Stimulated activated CD8-positive, alpha-beta memory T cell treated with anti-CD3 and anti-CD28 coated beads, Interleukin-15, amount 100 ng/mL, for 1 hour (primary cell): Measurements from ENCODE around the gene WNT7B.

Experiments
- DNase-seq: peaks from one replicate; pipeline ENCODE4 v3.0.0-alpha.2; 2020; ENCODE audit warnings: low read depth

Gene WNT7B

DNA sequence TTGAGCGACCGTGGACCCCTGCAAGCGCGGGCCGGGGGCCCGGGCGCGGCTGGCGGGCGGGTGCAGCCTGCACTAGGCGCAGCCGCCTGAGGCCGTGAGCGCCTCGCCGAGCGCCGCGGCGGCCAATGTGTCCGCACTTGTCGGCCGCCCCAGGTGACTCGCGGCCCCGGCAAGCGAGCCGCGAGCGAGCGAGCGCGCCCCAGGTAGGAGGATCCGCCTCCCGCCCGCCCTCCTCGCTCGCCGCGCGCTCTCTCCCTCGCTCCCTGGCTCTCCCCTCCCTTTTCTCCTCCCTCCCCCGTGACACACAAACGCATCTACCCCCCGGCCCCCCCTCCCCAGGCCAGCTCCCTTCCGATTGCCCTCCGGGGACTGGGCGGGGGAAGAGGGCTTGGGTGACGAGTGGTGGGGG, at the start of gene WNT7B:
Gene WNT7B, minus strand, starts transcription at position 160 of the 409 bp plus-strand sequence. CDS start 408 bp downstream, outside the sequence.
- DNase-seq = no peak

DNA sequence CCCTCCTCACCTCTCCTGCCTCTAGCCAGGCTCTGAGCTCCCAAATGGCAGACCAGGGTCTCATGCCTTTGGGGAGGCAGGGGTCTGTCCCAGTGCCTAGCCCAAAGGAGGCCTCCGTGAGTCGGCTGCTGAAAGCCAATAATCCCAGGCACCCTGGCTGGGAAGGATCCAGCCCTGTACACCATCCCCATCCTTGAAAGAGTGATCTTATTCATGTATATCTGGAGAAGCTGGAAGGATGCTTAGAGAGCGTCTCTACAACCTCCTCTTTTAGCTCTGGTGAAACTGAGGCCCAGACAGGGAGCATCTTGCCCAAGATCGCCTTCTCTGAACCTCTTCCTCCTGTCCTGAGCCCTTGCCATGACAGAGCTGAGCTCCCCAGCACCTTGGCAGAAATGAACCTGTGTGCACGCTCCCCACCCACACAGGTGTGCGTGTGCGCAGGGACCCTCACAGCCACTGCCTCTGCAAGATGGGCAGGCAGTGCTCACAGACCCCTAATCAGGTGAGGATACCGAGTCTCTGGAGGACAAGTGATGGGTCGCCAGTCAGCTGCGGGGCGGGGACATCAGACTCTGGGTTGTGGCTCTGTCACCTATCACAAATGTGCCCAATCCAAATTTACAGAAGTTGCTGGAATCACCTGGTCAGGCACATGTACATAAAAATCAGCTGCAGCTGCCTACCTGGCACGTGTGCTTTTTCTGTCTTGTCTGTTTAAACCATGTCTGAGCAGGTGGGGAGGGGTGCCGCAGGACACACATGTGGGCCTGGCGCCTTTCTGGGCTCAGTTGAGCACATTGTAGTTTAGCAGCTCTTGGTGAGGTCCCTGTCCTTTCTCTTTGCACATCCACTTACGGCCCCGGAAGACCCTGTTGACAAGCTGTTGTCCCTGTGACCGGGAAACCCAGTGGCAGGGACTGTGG, 49.3 kb upstream of the WNT7B start:
- no peak for DNase-seq

DNA sequence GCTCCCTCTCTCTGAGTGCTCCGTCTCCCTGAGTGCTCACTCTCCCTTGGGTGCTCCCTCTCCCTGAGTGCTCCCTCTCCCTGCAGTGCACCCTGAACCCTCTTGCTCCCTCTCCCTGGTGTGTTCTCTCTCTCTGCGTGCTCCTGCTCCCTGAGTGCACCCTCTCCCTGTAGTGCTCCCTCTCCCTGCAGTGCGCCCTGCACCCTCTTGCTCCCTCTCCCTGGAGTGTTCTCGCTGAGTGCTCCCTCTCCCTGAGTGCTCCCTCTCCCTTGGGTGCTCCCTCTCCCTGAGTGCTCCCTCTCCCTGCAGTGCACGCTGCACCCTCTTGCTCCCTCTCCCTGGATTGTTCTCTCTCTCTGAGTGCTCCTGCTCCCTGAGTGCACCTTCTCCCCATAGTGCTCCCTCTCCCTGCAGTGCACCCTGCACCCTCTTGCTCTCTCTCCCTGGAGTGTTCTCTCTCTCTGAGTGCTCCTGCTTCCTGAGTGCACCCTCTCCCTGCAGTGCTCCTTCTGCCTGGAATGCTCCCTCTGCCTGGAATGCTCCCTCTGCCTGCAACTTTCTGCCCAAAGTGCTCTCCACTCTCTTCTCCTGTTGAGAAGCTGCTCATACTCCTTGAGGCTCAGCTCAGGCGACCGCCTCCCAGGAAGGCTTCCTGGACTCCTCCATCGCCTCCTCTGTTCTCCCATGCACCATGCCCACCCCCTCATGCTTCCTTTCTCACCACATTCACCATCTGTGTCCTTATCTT, 48.4 kb upstream of the WNT7B start:
- DNase-seq = no peak

- DNase-seq = no peak
These were observed 47.3 kb upstream of the WNT7B start for GRCh38 chr22:46024136-46024840.

DNA sequence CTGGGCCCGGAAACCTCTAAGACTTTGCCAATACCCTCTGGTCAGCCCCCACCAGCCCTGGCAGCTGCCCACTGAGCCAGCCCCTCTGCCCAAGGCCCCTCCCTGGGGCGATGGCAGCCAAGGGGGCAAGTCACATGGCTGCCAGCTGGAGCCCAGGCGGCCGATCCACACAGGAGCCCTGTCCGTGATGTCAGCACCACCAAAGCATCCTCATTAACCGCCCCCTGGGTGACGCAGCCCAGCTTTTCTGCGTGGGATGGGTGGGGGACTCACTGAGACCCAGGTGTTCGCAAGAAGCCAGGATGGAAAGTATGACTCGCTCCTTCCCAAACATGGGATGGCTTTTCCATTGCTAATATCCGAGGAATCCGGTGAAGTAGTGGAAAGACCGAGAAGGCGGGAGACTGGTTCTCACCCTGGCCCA, 46.6 kb upstream of the WNT7B start:
- no peak for DNase-seq

DNA sequence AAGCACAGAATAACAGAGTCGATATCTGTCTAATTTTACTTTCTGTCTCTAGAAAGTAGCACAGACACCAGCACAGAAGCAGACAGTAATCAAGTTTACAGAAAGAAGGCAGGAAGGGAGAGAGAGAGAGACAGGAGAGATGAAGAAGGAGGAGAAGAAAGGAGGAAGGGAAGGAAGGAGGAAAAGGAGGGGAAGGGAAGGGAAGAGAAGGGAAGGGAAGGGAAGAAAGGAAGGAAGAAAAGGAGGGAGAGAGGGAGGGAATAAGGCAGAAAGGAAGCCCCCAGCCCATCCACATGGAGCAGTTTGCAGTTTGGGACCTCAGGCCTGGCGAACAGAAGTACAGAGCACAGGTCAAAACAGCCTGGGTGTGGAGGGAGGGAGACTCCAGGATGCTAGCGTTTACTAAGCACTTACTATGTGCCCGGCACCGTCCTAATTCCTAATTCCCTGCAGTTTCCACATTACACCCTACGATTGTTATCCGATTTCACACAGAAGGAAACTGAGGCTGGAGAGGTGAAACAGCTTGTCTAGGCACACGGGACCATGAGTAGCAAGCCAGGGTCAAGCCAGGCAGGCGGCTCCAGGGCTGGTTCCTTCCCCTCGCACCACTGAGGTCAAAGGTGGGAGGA, 46.0 kb upstream of the WNT7B start:
- DNase-seq = no peak

- no peak for DNase-seq
These were observed 44.6 kb upstream of the WNT7B start for GRCh38 chr22:46021577-46021976.

DNA sequence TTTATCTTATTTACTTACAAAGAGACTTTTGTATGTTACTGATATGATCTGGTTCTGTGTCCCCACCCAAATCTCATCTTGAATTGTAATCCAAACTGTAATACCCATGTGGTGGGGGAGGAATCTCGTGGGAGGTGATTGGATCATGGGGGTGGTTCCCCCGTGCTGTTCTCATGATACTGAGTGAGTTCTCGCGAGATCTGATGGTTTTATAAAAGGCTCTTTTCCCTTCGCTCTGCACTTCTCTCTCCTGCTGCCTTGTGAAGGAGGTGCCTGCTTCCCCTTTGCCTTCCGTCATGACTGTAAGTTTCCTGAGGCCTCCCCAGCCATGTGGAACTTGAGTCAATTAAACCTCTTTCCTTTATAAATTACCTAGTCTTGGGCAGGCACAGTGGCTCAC, 42.4 kb upstream of the WNT7B start:
- DNase-seq = no peak

- DNase-seq = no peak
These were observed 41.9 kb upstream of the WNT7B start for GRCh38 chr22:46018859-46019258.

DNA sequence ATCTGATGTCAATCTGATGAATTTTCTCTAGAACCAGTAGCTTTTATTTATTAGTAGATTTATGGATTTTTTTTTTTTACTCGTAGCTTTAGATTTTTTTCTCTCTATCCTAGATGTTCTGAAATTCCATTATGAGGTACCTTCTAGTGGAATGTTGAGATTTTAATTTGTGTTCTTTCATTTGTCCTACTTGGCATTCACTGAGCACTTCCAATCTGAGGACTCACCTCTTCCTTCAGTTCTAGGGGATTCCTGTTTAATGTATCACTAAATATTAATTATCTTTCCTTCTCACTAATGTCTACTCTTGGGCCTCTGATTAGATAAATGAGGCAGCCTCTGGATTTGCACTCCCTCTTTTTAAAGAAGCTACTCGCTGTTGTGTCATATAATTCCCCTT, 40.2 kb upstream of the WNT7B start:
- no peak for DNase-seq

- peak; percentile 84 for DNase-seq
These were observed 36.8 kb upstream of the WNT7B start for GRCh38 chr22:46013460-46014416.

DNA sequence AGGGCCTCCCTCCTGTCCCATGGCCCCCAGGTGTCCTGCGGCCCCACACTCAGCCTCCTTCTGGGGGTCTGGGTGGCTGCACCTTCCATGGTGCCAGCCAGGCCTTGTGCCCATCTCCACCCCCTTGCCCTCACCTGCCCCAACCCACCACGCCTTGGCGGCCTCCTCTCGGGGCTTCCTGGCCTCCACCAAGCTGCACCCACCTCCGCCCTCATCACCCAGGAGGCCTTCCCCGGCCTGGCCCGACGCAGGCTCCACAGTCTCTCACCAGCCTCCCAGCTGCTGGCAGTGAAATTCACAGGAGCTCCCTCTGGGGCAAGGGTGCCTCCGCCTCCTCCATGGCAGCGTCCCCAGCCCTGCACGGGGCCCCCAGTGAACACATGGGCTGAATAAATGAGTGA, 35.9 kb upstream of the WNT7B start:
- no peak for DNase-seq

DNA sequence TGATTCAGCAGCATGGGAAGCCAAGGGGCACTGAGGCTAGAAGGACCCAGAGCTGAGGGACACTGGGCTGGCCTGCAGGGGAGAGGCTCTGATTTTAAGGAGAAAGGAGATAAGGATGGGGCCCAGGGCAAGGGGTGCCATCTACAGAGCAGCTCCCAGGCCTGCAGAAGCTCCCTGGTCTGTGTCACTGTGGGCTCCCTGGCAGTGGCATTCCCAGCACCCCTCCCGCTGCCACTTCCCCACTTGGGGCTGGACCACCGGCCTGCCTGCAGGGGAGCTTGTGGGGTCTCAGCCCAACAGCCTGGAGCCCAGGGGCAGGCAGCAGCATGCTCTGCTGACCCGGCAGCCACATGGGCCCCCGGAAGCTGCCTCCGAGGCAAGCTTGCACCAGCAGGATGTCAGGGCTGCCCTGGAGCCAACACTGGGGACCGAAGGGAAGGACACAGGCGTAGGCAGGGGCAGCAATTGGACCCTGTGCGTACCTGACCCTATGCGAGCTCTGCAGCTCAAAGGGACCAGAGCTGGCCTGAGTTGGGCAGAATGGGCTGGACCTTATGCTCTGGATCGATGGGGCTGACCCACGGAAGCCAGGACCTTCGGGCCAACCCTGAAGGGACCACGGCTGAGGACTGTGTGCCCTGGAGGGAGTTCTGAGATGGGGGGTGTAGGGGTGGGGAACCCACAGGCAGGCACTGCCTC, 35.4 kb upstream of the WNT7B start:
- DNase-seq = no peak

DNA sequence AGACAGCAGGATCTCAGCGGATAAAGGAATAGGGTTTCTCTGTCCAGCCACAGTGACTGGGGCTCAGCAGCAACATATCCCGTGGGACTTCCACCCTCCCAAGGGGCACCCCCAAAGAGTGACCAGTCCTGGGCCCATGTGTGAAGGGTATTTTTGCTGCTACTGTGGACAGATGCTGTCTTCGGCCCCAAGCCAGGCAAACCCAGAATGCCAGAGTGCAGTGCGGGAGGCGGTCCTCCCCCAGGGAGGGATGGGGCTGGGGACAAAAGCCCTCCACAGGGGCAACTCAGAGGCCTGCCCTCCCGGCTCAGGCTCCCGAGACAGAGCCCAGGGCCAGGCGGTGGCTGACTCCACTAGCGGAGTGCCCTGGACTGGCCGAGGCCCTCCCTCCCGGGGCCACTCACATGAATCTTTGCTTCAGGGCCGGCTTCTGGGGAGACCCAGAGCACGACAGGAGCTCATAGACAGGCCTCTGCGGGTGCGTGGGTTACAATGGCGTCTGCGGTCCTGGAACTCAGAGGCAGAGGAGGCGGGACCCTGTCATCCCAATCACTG, 34.7 kb upstream of the WNT7B start:
- DNase-seq = no peak

DNA sequence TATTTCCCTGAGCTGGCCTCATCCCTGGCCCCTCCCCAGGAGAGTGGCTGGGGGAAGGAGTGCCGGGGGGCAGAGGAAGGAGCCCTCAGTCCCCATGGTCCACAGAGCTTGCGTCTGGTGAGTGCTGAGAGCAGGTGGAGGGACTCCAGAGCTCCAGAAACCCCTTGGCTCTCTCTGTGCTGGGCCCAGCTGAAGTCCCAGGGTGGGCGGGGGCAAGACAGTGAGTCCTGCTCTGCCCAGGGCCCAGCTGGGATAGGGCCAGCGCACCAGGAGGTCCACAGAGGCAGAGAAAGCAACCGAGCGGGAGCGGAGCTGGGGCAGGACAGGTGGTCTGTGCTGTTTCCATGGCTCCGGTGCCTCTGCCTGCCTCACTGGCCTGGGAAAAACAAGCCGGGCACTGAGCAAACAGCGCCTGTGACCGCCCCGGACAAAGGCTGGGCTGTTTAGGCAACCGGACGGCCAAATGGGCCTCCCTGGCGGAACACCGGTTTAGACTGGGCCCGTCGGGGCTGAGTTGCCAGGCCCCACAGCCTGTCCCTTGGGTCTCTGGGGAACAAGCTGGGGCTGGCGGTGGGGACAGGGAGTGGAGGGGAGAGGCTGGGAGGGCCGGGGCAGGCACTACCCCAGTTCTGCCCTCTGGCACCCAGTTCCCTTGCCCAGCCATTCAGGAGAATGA, 34.1 kb upstream of the WNT7B start:
- no peak for DNase-seq

GRCh38 chr22:46010207-46010867, 33.4 kb upstream of the WNT7B start:
- no peak for DNase-seq

GRCh38 chr22:46009730-46010129, 32.8 kb upstream of the WNT7B start:
- no peak for DNase-seq

DNA sequence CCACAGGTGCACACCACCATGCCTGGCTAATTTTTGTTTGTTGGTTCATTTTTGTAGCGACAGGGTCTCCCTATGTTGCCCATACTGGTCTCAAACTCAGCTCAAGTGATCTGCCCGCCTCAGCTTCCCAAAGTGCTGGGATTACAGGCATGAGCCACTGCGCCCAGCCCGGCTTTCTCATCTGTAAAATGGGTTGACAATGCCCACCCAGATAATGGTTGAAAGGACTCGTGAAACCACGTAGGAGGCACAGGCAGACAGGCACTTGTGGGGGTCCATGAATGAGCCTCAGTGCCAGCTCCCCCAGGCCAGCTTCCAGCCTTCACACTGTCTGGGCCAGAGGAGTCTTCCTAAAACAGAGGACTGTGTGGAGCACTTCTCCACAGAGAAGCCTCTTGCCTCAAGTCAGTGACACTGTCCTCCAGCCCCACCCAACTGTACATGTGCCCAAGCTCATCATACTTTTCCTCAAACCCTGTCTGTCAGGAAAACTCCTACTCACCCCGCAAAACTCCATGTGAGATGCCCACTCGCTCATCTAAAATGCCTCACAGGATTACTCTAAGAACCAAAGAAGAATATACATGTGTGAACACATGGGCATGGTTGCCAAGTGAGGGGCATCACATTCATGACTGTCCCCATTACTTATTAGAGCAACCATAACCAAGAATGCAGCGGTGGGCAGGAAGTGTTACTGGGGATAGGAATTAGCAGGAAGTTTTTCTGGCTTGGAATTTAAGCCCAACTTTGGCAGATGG, 32.1 kb upstream of the WNT7B start:
- DNase-seq = no peak
